CD14-positive monocyte (primary cell): ENCODE measurements around the gene PNMA6E. TPM values are rescaled to one million over a fixed set of nuclear protein-coding genes. Genes with fewer than 3 reads are reported as not detected.

Experiments used
- DNase-seq, 3 donors: peaks; one replicate each; pipeline ENCODE4 v3.0.0-alpha.2; 2011 to 2022
- H2AFZ ChIP-seq: 2 replicates; pipeline ENCODE4 v1.6.0; 2012; ENCODE audit warnings: mild to moderate bottlenecking, low read depth, low read length, inconsistent platforms; ENCODE audit not compliant: insufficient read depth, poor library complexity, severe bottlenecking
- H3K27ac ChIP-seq, 2 donors: 1 replicate in 1 of 2; 2 replicates in 1 of 2; pipeline ENCODE4 v1.5.1; 2012 to 2013; ENCODE audit warnings: low read length in 2 of 2, control low read depth in 1 of 2, inconsistent platforms in 1 of 2, low read depth in 1 of 2, mild to moderate bottlenecking in 1 of 2
- H3K27me3 ChIP-seq, 2 donors: one replicate each; pipeline versions ENCODE4 v1.6.0 to v1.6.1; 2011 to 2013; ENCODE audit warnings: low read length in 2 of 2; ENCODE audit not compliant: control insufficient read depth in 2 of 2, insufficient read depth in 2 of 2
- H3K36me3 ChIP-seq, 2 donors: replicated peaks in 1 of 2; 1 replicate in 1 of 2; 2 replicates in 1 of 2; pipeline versions ENCODE4 v1.5.1 to v1.6.1; 2012 to 2013; ENCODE audit warnings: low read length in 2 of 2, control low read depth in 1 of 2, inconsistent platforms in 1 of 2, mild to moderate bottlenecking in 1 of 2; ENCODE audit not compliant: insufficient read depth in 2 of 2, control insufficient read depth in 1 of 2
- H3K4me1 ChIP-seq, 2 donors: 1 replicate in 1 of 2; 2 replicates in 1 of 2; pipeline versions ENCODE4 v1.5.1 to v1.6.1; 2012 to 2013; ENCODE audit warnings: low read length in 2 of 2, control low read depth in 1 of 2, inconsistent platforms in 1 of 2, mild to moderate bottlenecking in 1 of 2, moderate library complexity in 1 of 2; ENCODE audit not compliant: insufficient read depth in 2 of 2, control insufficient read depth in 1 of 2
- H3K4me2 ChIP-seq: replicated peaks from 2 replicates; pipeline ENCODE3; 2012; ENCODE audit warnings: low read length, moderate library complexity, mild to moderate bottlenecking; ENCODE audit not compliant: poor library complexity, severe bottlenecking; ENCODE audit errors: extremely low read depth
- H3K4me3 ChIP-seq, 3 experiments: fragments of 200-600 bp in 1 of 3; sonication (generic) in 1 of 3; replicated peaks in 1 of 3; 1 replicate in 2 of 3; 2 replicates in 1 of 3; pipeline ENCODE4 v1.5.1; 2011 to 2013; ENCODE audit warnings: low read length in 3 of 3, mild to moderate bottlenecking in 3 of 3, control low read depth in 2 of 3, low read depth in 2 of 3, inconsistent platforms in 1 of 3, moderate library complexity in 1 of 3
- H3K79me2 ChIP-seq: 2 replicates; pipeline ENCODE4 v1.6.0; 2012; ENCODE audit warnings: mild to moderate bottlenecking, control low read depth, inconsistent platforms, low read length, moderate library complexity; ENCODE audit not compliant: insufficient read depth
- H3K9ac ChIP-seq: 2 replicates; pipeline ENCODE4 v1.6.0; 2017; ENCODE audit warnings: low read length, mild to moderate bottlenecking; ENCODE audit not compliant: insufficient read depth, poor library complexity, severe bottlenecking
- H3K9me3 ChIP-seq, 2 donors: replicated peaks in 1 of 2; 1 replicate in 1 of 2; 2 replicates in 1 of 2; pipeline versions ENCODE4 v1.5.1 to v1.6.1; 2012 to 2013; ENCODE audit warnings: low read length in 2 of 2, control low read depth in 1 of 2; ENCODE audit not compliant: control insufficient read depth in 1 of 2, insufficient read depth in 1 of 2
- H4K20me1 ChIP-seq: 2 replicates; pipeline ENCODE4 v1.6.0; 2012; ENCODE audit warnings: mild to moderate bottlenecking, low read length, control low read depth, moderate library complexity; ENCODE audit not compliant: insufficient read depth
- H3K27ac Mint-ChIP-seq, 7 donors: one replicate each; pipeline ENCODE4 v1.8.0; 2020; ENCODE audit warnings: mild to moderate bottlenecking in 7 of 7, mixed read lengths in 7 of 7, moderate library complexity in 6 of 7, inconsistent platforms in 2 of 7
- H3K27me3 Mint-ChIP-seq, 3 donors: one replicate each; pipeline ENCODE4 v1.8.0; 2021 to 2022; ENCODE audit warnings: low read depth in 3 of 3, mild to moderate bottlenecking in 3 of 3, mixed read lengths in 3 of 3, moderate library complexity in 3 of 3, inconsistent platforms in 1 of 3
- H3K36me3 Mint-ChIP-seq, 2 donors: one replicate each; pipeline ENCODE4 v1.8.0; 2020; ENCODE audit warnings: mixed read lengths in 2 of 2, inconsistent platforms in 1 of 2, mild to moderate bottlenecking in 1 of 2
- H3K4me1 Mint-ChIP-seq: one replicate; pipeline ENCODE4 v1.8.0; 2020; ENCODE audit warnings: mild to moderate bottlenecking, mixed read lengths
- H3K4me3 Mint-ChIP-seq, 2 donors: one replicate each; pipeline ENCODE4 v1.8.0; 2020; ENCODE audit warnings: mild to moderate bottlenecking in 2 of 2, mixed read lengths in 2 of 2, moderate library complexity in 1 of 2
- H3K9me3 Mint-ChIP-seq, 7 donors: one replicate each; pipeline ENCODE4 v1.8.0; 2020 to 2022; ENCODE audit warnings: mixed read lengths in 7 of 7, mild to moderate bottlenecking in 6 of 7, moderate library complexity in 6 of 7, inconsistent platforms in 2 of 7
- WGBS: methylation state at CpG from one replicate; pipeline ENCODE4 v1.1.5; 2013; ENCODE audit warnings: missing lambda C conversion rate; ENCODE audit not compliant: insufficient coverage; 5-methylcytosine and 5-hydroxymethylcytosine counted together
- intact Hi-C, 2 donors: fragments of 100-400 bp; cut with micrococcal nuclease; formaldehyde crosslinking; loops; one replicate each; pipeline versions ENCODE4 v1.15.0 to v1.15.1; 2023
- polyA plus RNA-seq, 3 donors: library from polyadenylated mRNA; depleted of rRNA in 1 of 3; unstranded in 2 of 3; stranded (reverse) in 1 of 3; fragments of 300-500 nt in 2 of 3; fragments of >200 nt in 1 of 3; fragmentation: Illumina TruSeq in 2 of 3; gene quantifications; 1 replicate in 2 of 3; 2 replicates in 1 of 3; pipeline ENCODE4 v1.2.3, GENCODE V29; 2012 to 2021
- TF ChIP-seq, protein P1 (sequence below): fragments of 200-600 bp; IDR thresholded peaks from one replicate; pipeline ENCODE4 v1.8.0; 2022; ENCODE audit warnings: antibody characterized with exemption, mild to moderate bottlenecking

Gene PNMA6E
- polyA plus RNA-seq, 3 donors = not detected

DNA sequence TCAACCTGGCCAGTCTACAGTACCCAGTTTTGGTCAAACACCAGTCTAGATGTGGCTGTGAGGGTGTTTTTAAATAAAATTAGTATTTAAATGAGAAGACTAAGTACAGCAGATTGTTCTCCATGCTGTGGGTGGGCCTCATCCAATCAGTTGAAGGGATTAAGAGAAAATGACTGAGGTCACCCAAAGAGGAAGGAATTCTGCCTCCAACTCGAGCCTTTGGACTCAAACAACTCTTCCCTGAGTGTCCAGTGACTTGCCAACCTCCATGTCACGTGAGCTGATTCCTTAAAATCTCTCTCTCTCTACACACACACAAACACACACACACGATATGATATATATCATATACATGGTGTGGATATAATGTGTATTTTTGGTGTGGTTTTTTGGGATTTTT, 34.7 kb upstream of the PNMA6E start:
- Histone ChIP-seq H4K20me1 (no peaks in the 10 kb centered on the region), H3K9ac (no peak overlapping the region), H2AFZ (no peak overlapping the region), H3K36me3 (no peaks in the 10 kb centered on the region), H3K79me2 (no peaks in the 10 kb centered on the region), H3K4me3 (no peak overlapping the region), H3K27ac (no peak overlapping the region), H3K9me3 (peaks cover 2 to 9% of the 10 kb centered on the region in 2 donors), H3K4me1 (no peaks in the 10 kb centered on the region), H3K27me3 (no peaks in the 10 kb centered on the region), H3K4me2 (no peak overlapping the region)
- peaks cover 0 to 11% (median 5%) of the 10 kb centered on the region in 7 donors for H3K9me3 Mint-ChIP-seq
- TF ChIP-seq, protein P1, sequence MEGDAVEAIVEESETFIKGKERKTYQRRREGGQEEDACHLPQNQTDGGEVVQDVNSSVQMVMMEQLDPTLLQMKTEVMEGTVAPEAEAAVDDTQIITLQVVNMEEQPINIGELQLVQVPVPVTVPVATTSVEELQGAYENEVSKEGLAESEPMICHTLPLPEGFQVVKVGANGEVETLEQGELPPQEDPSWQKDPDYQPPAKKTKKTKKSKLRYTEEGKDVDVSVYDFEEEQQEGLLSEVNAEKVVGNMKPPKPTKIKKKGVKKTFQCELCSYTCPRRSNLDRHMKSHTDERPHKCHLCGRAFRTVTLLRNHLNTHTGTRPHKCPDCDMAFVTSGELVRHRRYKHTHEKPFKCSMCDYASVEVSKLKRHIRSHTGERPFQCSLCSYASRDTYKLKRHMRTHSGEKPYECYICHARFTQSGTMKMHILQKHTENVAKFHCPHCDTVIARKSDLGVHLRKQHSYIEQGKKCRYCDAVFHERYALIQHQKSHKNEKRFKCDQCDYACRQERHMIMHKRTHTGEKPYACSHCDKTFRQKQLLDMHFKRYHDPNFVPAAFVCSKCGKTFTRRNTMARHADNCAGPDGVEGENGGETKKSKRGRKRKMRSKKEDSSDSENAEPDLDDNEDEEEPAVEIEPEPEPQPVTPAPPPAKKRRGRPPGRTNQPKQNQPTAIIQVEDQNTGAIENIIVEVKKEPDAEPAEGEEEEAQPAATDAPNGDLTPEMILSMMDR = no peak
- no peaks in the 10 kb centered on the region for H3K4me1 Mint-ChIP-seq
- intact Hi-C loops = no loop called here
- peaks cover 0 to 5% (median 2%) of the 10 kb centered on the region in 3 donors for H3K27me3 Mint-ChIP-seq
- no peak overlapping the region for H3K4me3 Mint-ChIP-seq
- no CpG with 5 or more reads among the region's 3 CpGs for WGBS
- H3K27ac Mint-ChIP-seq = no peak overlapping the region
- no peak for DNase-seq
- H3K36me3 Mint-ChIP-seq = no peaks in the 10 kb centered on the region

DNA sequence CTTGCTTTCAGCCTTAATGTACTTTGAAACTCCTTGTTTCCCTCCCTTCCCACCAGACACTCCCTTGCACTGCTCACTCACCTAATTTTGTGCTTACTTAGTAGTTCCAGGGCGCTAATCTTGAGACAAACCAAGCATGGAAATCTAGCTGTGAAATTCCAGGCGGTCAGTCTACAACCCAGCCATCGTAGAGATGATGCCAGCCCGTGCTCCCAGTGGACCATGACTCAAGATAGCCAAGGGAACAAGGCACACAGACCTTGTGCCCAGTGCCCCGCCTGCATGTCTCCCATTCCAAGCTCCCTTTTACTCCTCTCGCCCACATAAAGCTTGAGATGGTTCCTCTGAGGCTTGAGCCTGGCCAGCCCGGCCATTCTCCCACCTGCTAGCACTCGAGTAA, 33.7 kb upstream of the PNMA6E start:
- H3K36me3 Mint-ChIP-seq = no peaks in the 10 kb centered on the region
- H3K4me2 ChIP-seq = no peak overlapping the region
- no peak for DNase-seq
- no peak overlapping the region for H2AFZ ChIP-seq
- no peaks in the 10 kb centered on the region for H3K79me2 ChIP-seq
- H3K4me3 ChIP-seq = no peak overlapping the region
- TF ChIP-seq, protein P1 = no peak
- H3K4me1 Mint-ChIP-seq = no peaks in the 10 kb centered on the region
- no peak overlapping the region for H3K27ac Mint-ChIP-seq
- peaks cover 0 to 5% (median 4%) of the 10 kb centered on the region in 3 donors for H3K27me3 Mint-ChIP-seq
- H3K4me1 ChIP-seq = no peaks in the 10 kb centered on the region
- 95% methylated on average over 4 of the region's 8 CpGs for WGBS
- H3K9me3 Mint-ChIP-seq = peaks cover 0 to 19% (median 12%) of the 10 kb centered on the region in 7 donors
- H4K20me1 ChIP-seq = no peaks in the 10 kb centered on the region
- intact Hi-C loops = no loop called here
- H3K4me3 Mint-ChIP-seq = no peak overlapping the region
- no peaks in the 10 kb centered on the region for H3K36me3 ChIP-seq
- no peaks in the 10 kb centered on the region for H3K27me3 ChIP-seq
- H3K9ac ChIP-seq = no peak overlapping the region
- peaks cover 4 to 13% of the 10 kb centered on the region in 2 donors for H3K9me3 ChIP-seq
- no peak overlapping the region for H3K27ac ChIP-seq
